Immature natural killer cell (primary cell): ENCODE data around the gene MKNK2. TPM values are rescaled to one million over a fixed set of nuclear protein-coding genes. Genes with fewer than 3 reads are reported as not detected.
A peak's percentile ranks its signal among the peaks of the same experiment; 100 is the strongest.

Source experiments
- DNase-seq, 3 donors: peaks; one replicate each; pipeline ENCODE4 v3.0.0; 2022; ENCODE audit warnings: mixed read lengths in 1 of 3
- H3K27ac Mint-ChIP-seq, 6 donors: one replicate each; pipeline ENCODE4 v1.8.0; 2020; ENCODE audit warnings: mixed read lengths in 6 of 6, mild to moderate bottlenecking in 5 of 6, inconsistent platforms in 4 of 6, moderate library complexity in 3 of 6
- H3K27me3 Mint-ChIP-seq, 3 donors: one replicate each; pipeline ENCODE4 v1.8.0; 2020 to 2021; ENCODE audit warnings: low read depth in 3 of 3, mild to moderate bottlenecking in 3 of 3, mixed read lengths in 3 of 3, moderate library complexity in 3 of 3, inconsistent platforms in 1 of 3
- H3K36me3 Mint-ChIP-seq, 3 donors: one replicate each; pipeline ENCODE4 v1.8.0; 2020; ENCODE audit warnings: mixed read lengths in 3 of 3, inconsistent platforms in 2 of 3, mild to moderate bottlenecking in 2 of 3
- H3K4me1 Mint-ChIP-seq, 2 donors: one replicate each; pipeline ENCODE4 v1.8.0; 2020; ENCODE audit warnings: inconsistent platforms in 2 of 2, mild to moderate bottlenecking in 2 of 2, mixed read lengths in 2 of 2, moderate library complexity in 1 of 2
- H3K4me3 Mint-ChIP-seq, 5 donors: one replicate each; pipeline ENCODE4 v1.8.0; 2020; ENCODE audit warnings: mild to moderate bottlenecking in 5 of 5, mixed read lengths in 5 of 5, inconsistent platforms in 3 of 5, moderate library complexity in 3 of 5
- H3K9me3 Mint-ChIP-seq, 6 donors: one replicate each; pipeline ENCODE4 v1.8.0; 2020; ENCODE audit warnings: mild to moderate bottlenecking in 6 of 6, mixed read lengths in 6 of 6, inconsistent platforms in 4 of 6, moderate library complexity in 3 of 6
- polyA plus RNA-seq, 3 donors: library from polyadenylated mRNA; unstranded; fragments of 300-500 nt; fragmentation: Illumina TruSeq; gene quantifications; one replicate each; pipeline ENCODE4 v1.2.3, GENCODE V29; 2021

Gene MKNK2
- polyA plus RNA-seq, 3 donors from 2014 or later, result 22.7 to 39.2 (median 23.9) TPM

- Mint-ChIP-seq H3K27ac (no peak overlapping the region), H3K9me3 (no peaks in the 10 kb centered on the region), H3K27me3 (peaks cover 2 to 6% (median 2%) of the 10 kb centered on the region in 3 donors), H3K36me3 (no peaks in the 10 kb centered on the region), H3K4me1 (peaks cover 20 to 25% of the 10 kb centered on the region in 2 donors), H3K4me3 (no peak overlapping the region)
- no peak for DNase-seq
These were observed 17.3 kb downstream of the MKNK2 start for GRCh38 chr19:2033825-2034159.

- Mint-ChIP-seq H3K9me3 (no peaks in the 10 kb centered on the region), H3K36me3 (no peaks in the 10 kb centered on the region), H3K4me1 (peaks cover 20 to 25% of the 10 kb centered on the region in 2 donors), H3K27ac (peak overlapping the region in 1 of 6 donors; percentile 40), H3K4me3 (no peak overlapping the region), H3K27me3 (peaks cover 2 to 6% (median 2%) of the 10 kb centered on the region in 3 donors)
- DNase-seq, result no peak
These were observed 17.8 kb downstream of the MKNK2 start for GRCh38 chr19:2033115-2033824.

GRCh38 chr19:2032296-2032941, 18.6 kb downstream of the MKNK2 start:
- Mint-ChIP-seq H3K36me3 (no peaks in the 10 kb centered on the region), H3K27me3 (peaks cover 2% of the 10 kb centered on the region in 3 donors), H3K9me3 (no peaks in the 10 kb centered on the region), H3K4me3 (peak overlapping the region; percentile 58 to 73 (median 63)), H3K27ac (peak overlapping the region; percentile 61 to 85 (median 70)), H3K4me1 (peaks cover 20 to 25% of the 10 kb centered on the region in 2 donors)
- peak in 2 of 3 donors; percentile 44 to 45 for DNase-seq

GRCh38 chr19:2027361-2027760, 23.7 kb downstream of the MKNK2 start:
- H3K9me3 Mint-ChIP-seq, result no peaks in the 10 kb centered on the region
- DNase-seq, result no peak
- H3K4me3 Mint-ChIP-seq, result no peak overlapping the region
- H3K27ac Mint-ChIP-seq, result no peak overlapping the region
- H3K4me1 Mint-ChIP-seq, result peaks cover 6% of the 10 kb centered on the region in 2 donors
- peaks cover 0 to 2% (median 0%) of the 10 kb centered on the region in 3 donors for H3K27me3 Mint-ChIP-seq
- no peaks in the 10 kb centered on the region for H3K36me3 Mint-ChIP-seq

GRCh38 chr19:2026770-2027169, 24.3 kb downstream of the MKNK2 start:
- peaks cover under 1% of the 10 kb centered on the region in 2 donors for H3K4me1 Mint-ChIP-seq
- H3K36me3 Mint-ChIP-seq, result no peaks in the 10 kb centered on the region
- H3K27me3 Mint-ChIP-seq, result peaks cover 0 to 1% (median under 1%) of the 10 kb centered on the region in 3 donors
- no peak overlapping the region for H3K27ac Mint-ChIP-seq
- H3K9me3 Mint-ChIP-seq, result no peaks in the 10 kb centered on the region
- H3K4me3 Mint-ChIP-seq, result no peak overlapping the region
- no peak for DNase-seq

GRCh38 chr19:2022289-2022688, 28.8 kb downstream of the MKNK2 start:
- Mint-ChIP-seq H3K9me3 (no peaks in the 10 kb centered on the region), H3K27ac (peak overlapping the region in 1 of 6 donors; percentile 49), H3K4me1 (peaks cover 0 to 4% of the 10 kb centered on the region in 2 donors), H3K4me3 (no peak overlapping the region), H3K36me3 (no peaks in the 10 kb centered on the region), H3K27me3 (peaks cover 1 to 5% (median 1%) of the 10 kb centered on the region in 3 donors)
- no peak for DNase-seq

- Mint-ChIP-seq H3K27ac (no peak overlapping the region), H3K36me3 (no peaks in the 10 kb centered on the region), H3K27me3 (peaks cover 1 to 5% (median 1%) of the 10 kb centered on the region in 3 donors), H3K4me1 (peaks cover 0 to 6% of the 10 kb centered on the region in 2 donors), H3K4me3 (no peak overlapping the region), H3K9me3 (no peaks in the 10 kb centered on the region)
- no peak for DNase-seq
These were observed 29.4 kb downstream of the MKNK2 start for GRCh38 chr19:2021453-2022140.

GRCh38 chr19:2018752-2019151, 32.3 kb downstream of the MKNK2 start:
- H3K4me1 Mint-ChIP-seq, result peaks cover 7 to 13% of the 10 kb centered on the region in 2 donors
- H3K36me3 Mint-ChIP-seq, result no peaks in the 10 kb centered on the region
- no peaks in the 10 kb centered on the region for H3K9me3 Mint-ChIP-seq
- no peak overlapping the region for H3K27ac Mint-ChIP-seq
- H3K27me3 Mint-ChIP-seq, result peaks cover 1 to 5% (median 1%) of the 10 kb centered on the region in 3 donors
- no peak for DNase-seq
- no peak overlapping the region for H3K4me3 Mint-ChIP-seq

GRCh38 chr19:2016041-2016807, 34.8 kb downstream of the MKNK2 start:
- H3K4me3 Mint-ChIP-seq, result peak overlapping the region; percentile 52 to 71 (median 66)

GRCh38 chr19:2015608-2015950, 35.5 kb downstream of the MKNK2 start, which contains the start of gene BTBD2:
Gene BTBD2 (minus strand): TSS chr19:2015714. CDS start chr19:2015703, 11 bp downstream.
- H3K4me1 Mint-ChIP-seq, result peaks cover 17 to 19% of the 10 kb centered on the region in 2 donors
- H3K27me3 Mint-ChIP-seq, result peaks cover 0 to 5% (median 0%) of the 10 kb centered on the region in 3 donors
- DNase-seq, result peak in 2 of 3 donors; percentile 14 to 24
- H3K4me3 Mint-ChIP-seq, result peak within 1 kb of the TSS; percentile 52 to 73 (median 66)
- H3K27ac Mint-ChIP-seq, result peak within 1 kb of the TSS in 5 of 6 donors; percentile 39 to 73 (median 46)
- H3K9me3 Mint-ChIP-seq, result no peaks in the 10 kb centered on the region
- H3K36me3 Mint-ChIP-seq, result no peaks in the 10 kb centered on the region

More at GRCh38 chr19:2016041-2016807, 34.8 kb downstream of the MKNK2 start:
- peaks cover 0 to 5% (median 0%) of the 10 kb centered on the region in 3 donors for H3K27me3 Mint-ChIP-seq
- H3K4me1 Mint-ChIP-seq, result peaks cover 17 to 19% of the 10 kb centered on the region in 2 donors
- DNase-seq, result peak; percentile 22 to 53 (median 52)
- no peaks in the 10 kb centered on the region for H3K9me3 Mint-ChIP-seq
- H3K27ac Mint-ChIP-seq, result peak overlapping the region in 4 of 6 donors; percentile 39 to 73 (median 55)
- no peaks in the 10 kb centered on the region for H3K36me3 Mint-ChIP-seq

GRCh38 chr19:2014731-2015607, 36.1 kb downstream of the MKNK2 start:
- peak; percentile 23 to 28 (median 27) for DNase-seq
- Mint-ChIP-seq H3K27me3 (peaks cover 0 to 5% (median 0%) of the 10 kb centered on the region in 3 donors), H3K4me3 (peak overlapping the region; percentile 35 to 73 (median 65)), H3K9me3 (no peaks in the 10 kb centered on the region), H3K27ac (peak overlapping the region in 3 of 6 donors; percentile 20 to 58 (median 46)), H3K4me1 (peaks cover 17 to 19% of the 10 kb centered on the region in 2 donors), H3K36me3 (no peaks in the 10 kb centered on the region)

GRCh38 chr19:2014131-2014571, 36.9 kb downstream of the MKNK2 start:
- no peaks in the 10 kb centered on the region for H3K36me3 Mint-ChIP-seq
- H3K4me3 Mint-ChIP-seq, result peak overlapping the region in 2 of 5 donors; percentile 21 to 65
- H3K27me3 Mint-ChIP-seq, result no peaks in the 10 kb centered on the region
- peaks cover 15 to 17% of the 10 kb centered on the region in 2 donors for H3K4me1 Mint-ChIP-seq
- H3K27ac Mint-ChIP-seq, result peak overlapping the region in 1 of 6 donors; percentile 12
- H3K9me3 Mint-ChIP-seq, result no peaks in the 10 kb centered on the region
- DNase-seq, result no peak
